Mesenchymal stem cell (in vitro differentiated cells and primary cell): ENCODE results near the gene CETN1.

Source experiments
- DNase-seq: peaks from one replicate; pipeline ENCODE4 v3.0.0-alpha.2; 2013
- H2AFZ ChIP-seq: one replicate; pipeline ENCODE4 v1.6.1; 2013; ENCODE audit warnings: low read depth, mild to moderate bottlenecking, control low read depth, inconsistent platforms, low read length, moderate library complexity
- H2AK5ac ChIP-seq: 2 replicates; pipeline ENCODE4 v1.6.1; 2013; ENCODE audit warnings: low read length, moderate library complexity, mild to moderate bottlenecking, inconsistent platforms; ENCODE audit not compliant: severe bottlenecking
- H2BK120ac ChIP-seq: one replicate; pipeline ENCODE4 v1.6.1; 2013; ENCODE audit warnings: low read depth, mild to moderate bottlenecking, inconsistent platforms, low read length, moderate library complexity
- H2BK12ac ChIP-seq, 2 experiments: one replicate each; pipeline ENCODE4 v1.6.1; 2013; ENCODE audit warnings: inconsistent platforms in 2 of 2, low read length in 2 of 2, mild to moderate bottlenecking in 2 of 2, moderate library complexity in 2 of 2, control low read depth in 1 of 2
- H2BK15ac ChIP-seq: one replicate; pipeline ENCODE4 v1.6.1; 2013; ENCODE audit warnings: mild to moderate bottlenecking, low read depth, inconsistent platforms; ENCODE audit not compliant: poor library complexity, severe bottlenecking
- H2BK5ac ChIP-seq: 2 replicates; pipeline ENCODE4 v1.6.1; 2013; ENCODE audit warnings: low read depth, mild to moderate bottlenecking, low read length, control low read depth, inconsistent platforms; ENCODE audit not compliant: poor library complexity, severe bottlenecking
- H3K14ac ChIP-seq, 2 experiments: one replicate each; pipeline ENCODE4 v1.6.1; 2013; ENCODE audit warnings: inconsistent platforms in 2 of 2, low read length in 2 of 2, control low read depth in 1 of 2, mild to moderate bottlenecking in 1 of 2, moderate library complexity in 1 of 2
- H3K18ac ChIP-seq, 2 experiments: one replicate each; pipeline ENCODE4 v1.6.1; 2013; ENCODE audit warnings: inconsistent platforms in 2 of 2, low read length in 2 of 2, control low read depth in 1 of 2, low read depth in 1 of 2, mild to moderate bottlenecking in 1 of 2
- H3K23ac ChIP-seq, 2 experiments: one replicate each; pipeline ENCODE4 v1.6.1; 2013; ENCODE audit warnings: inconsistent platforms in 2 of 2, low read length in 2 of 2, mild to moderate bottlenecking in 2 of 2, moderate library complexity in 2 of 2, control low read depth in 1 of 2
- H3K27ac ChIP-seq: 2 replicates; pipeline ENCODE4 v1.5.1; 2013; ENCODE audit warnings: mild to moderate bottlenecking, moderate library complexity, low read length, control low read depth, inconsistent platforms; ENCODE audit not compliant: poor library complexity, severe bottlenecking
- H3K27me3 ChIP-seq, 2 experiments: 2 replicates each; pipeline versions ENCODE4 v1.6.1 to v1.7.0; 2013; ENCODE audit warnings: low read length in 2 of 2, mild to moderate bottlenecking in 2 of 2, moderate library complexity in 2 of 2, control low read depth in 1 of 2, inconsistent platforms in 1 of 2; ENCODE audit not compliant: control insufficient read depth in 1 of 2, insufficient read depth in 1 of 2
- H3K36me3 ChIP-seq, 2 experiments: 2 replicates each; pipeline versions ENCODE4 v1.6.1 to v1.7.0; 2013; ENCODE audit warnings: low read length in 2 of 2, control low read depth in 1 of 2, inconsistent platforms in 1 of 2, low read depth in 1 of 2, mild to moderate bottlenecking in 1 of 2; ENCODE audit not compliant: insufficient read depth in 2 of 2, control insufficient read depth in 1 of 2
- H3K4ac ChIP-seq, 2 experiments: one replicate each; pipeline ENCODE4 v1.6.1; 2013; ENCODE audit warnings: inconsistent platforms in 2 of 2, low read length in 2 of 2, mild to moderate bottlenecking in 2 of 2, moderate library complexity in 2 of 2, control low read depth in 1 of 2, low read depth in 1 of 2
- H3K4me1 ChIP-seq: 2 replicates; pipeline ENCODE4 v1.6.1; 2013; ENCODE audit warnings: low read depth, low read length, control low read depth; ENCODE audit not compliant: control insufficient read depth, insufficient read depth
- H3K4me2 ChIP-seq: 2 replicates; pipeline ENCODE4 v1.6.1; 2013; ENCODE audit warnings: low read length, mild to moderate bottlenecking, inconsistent platforms; ENCODE audit not compliant: poor library complexity, severe bottlenecking
- H3K4me3 ChIP-seq, 2 experiments: 2 replicates each; pipeline versions ENCODE4 v1.5.1 to v1.7.0; 2013; ENCODE audit warnings: low read length in 2 of 2, mild to moderate bottlenecking in 2 of 2, control low read depth in 1 of 2, low read depth in 1 of 2; ENCODE audit not compliant: insufficient read depth in 1 of 2
- H3K79me1 ChIP-seq: replicated peaks from 2 replicates; pipeline ENCODE4 v1.6.1; 2013; ENCODE audit warnings: mild to moderate bottlenecking, control low read depth, low read length, inconsistent platforms; ENCODE audit not compliant: poor library complexity, severe bottlenecking
- H3K9ac ChIP-seq: 2 replicates; pipeline ENCODE4 v1.7.0; 2013; ENCODE audit warnings: mild to moderate bottlenecking, low read length, moderate library complexity
- H3K9me3 ChIP-seq: 2 replicates; pipeline ENCODE4 v1.7.0; 2013; ENCODE audit warnings: mild to moderate bottlenecking, low read length; ENCODE audit not compliant: control insufficient read depth
- H4K8ac ChIP-seq: one replicate; pipeline ENCODE4 v1.6.1; 2013; ENCODE audit warnings: inconsistent platforms, mild to moderate bottlenecking, low read length, moderate library complexity
- H4K91ac ChIP-seq: one replicate; pipeline ENCODE4 v1.6.1; 2013; ENCODE audit warnings: mild to moderate bottlenecking, low read length, inconsistent platforms
- WGBS: methylation state at CpG from one replicate; pipeline ENCODE4 v1.1.7; 2013; ENCODE audit warnings: mixed read lengths; 5-methylcytosine and 5-hydroxymethylcytosine counted together

The CETN1 gene

GRCh38 chr18:612156-612555 lies 32.0 kb downstream of the CETN1 start:
- Histone ChIP-seq H3K4me2 (no peak overlapping the region), H2AFZ (no peak overlapping the region), H3K4me1 (peaks cover 4% of the 10 kb centered on the region), H3K18ac (no peak overlapping the region), H3K27me3 (no peaks in the 10 kb centered on the region), H3K9me3 (no peaks in the 10 kb centered on the region), H2BK15ac (no peak overlapping the region), H2BK12ac (no peak overlapping the region), H2BK120ac (no peak overlapping the region), H3K14ac (no peak overlapping the region), H2AK5ac (no peak overlapping the region), H2BK5ac (no peak overlapping the region), H3K36me3 (no peaks in the 10 kb centered on the region), H3K23ac (no peak overlapping the region), H3K79me1 (no peaks in the 10 kb centered on the region), H3K4me3 (no peak overlapping the region), H4K91ac (no peak overlapping the region), H4K8ac (no peak overlapping the region), H3K9ac (no peak overlapping the region), H3K27ac (no peak overlapping the region), H3K4ac (no peak overlapping the region)
- no peak for DNase-seq
- WGBS = 91% methylated on average over 7 of the region's 7 CpGs

GRCh38 chr18:614193-614592 lies 34.0 kb downstream of the CETN1 start:
- no peak overlapping the region for H2BK120ac ChIP-seq
- no peak overlapping the region for H4K8ac ChIP-seq
- no peak overlapping the region for H2AFZ ChIP-seq
- H3K4me1 ChIP-seq = peaks cover 2% of the 10 kb centered on the region
- H2BK15ac ChIP-seq = no peak overlapping the region
- H3K4me2 ChIP-seq = no peak overlapping the region
- no CpG with 5 or more reads among the region's 1 CpG for WGBS
- H3K9me3 ChIP-seq = no peaks in the 10 kb centered on the region
- DNase-seq = no peak
- no peak overlapping the region for H4K91ac ChIP-seq
- H3K36me3 ChIP-seq = no peaks in the 10 kb centered on the region
- H3K9ac ChIP-seq = no peak overlapping the region
- no peak overlapping the region for H2BK5ac ChIP-seq
- no peak overlapping the region for H2AK5ac ChIP-seq
- no peak overlapping the region for H3K4me3 ChIP-seq
- no peak overlapping the region for H3K14ac ChIP-seq
- no peak overlapping the region for H2BK12ac ChIP-seq
- no peak overlapping the region for H3K4ac ChIP-seq
- no peaks in the 10 kb centered on the region for H3K79me1 ChIP-seq
- H3K18ac ChIP-seq = no peak overlapping the region
- no peak overlapping the region for H3K27ac ChIP-seq
- H3K23ac ChIP-seq = no peak overlapping the region
- no peaks in the 10 kb centered on the region for H3K27me3 ChIP-seq

- Histone ChIP-seq H3K9ac (no peak overlapping the region), H3K36me3 (no peaks in the 10 kb centered on the region), H3K18ac (no peak overlapping the region), H3K79me1 (no peaks in the 10 kb centered on the region), H3K23ac (no peak overlapping the region), H2AFZ (no peak overlapping the region), H3K9me3 (no peaks in the 10 kb centered on the region), H2AK5ac (no peak overlapping the region), H4K8ac (no peak overlapping the region), H3K4me3 (no peak overlapping the region), H2BK15ac (no peak overlapping the region), H4K91ac (no peak overlapping the region), H3K4me1 (peaks cover 2% of the 10 kb centered on the region), H2BK120ac (no peak overlapping the region), H3K27ac (no peak overlapping the region), H3K4ac (no peak overlapping the region), H3K14ac (no peak overlapping the region), H2BK5ac (no peak overlapping the region), H3K27me3 (no peaks in the 10 kb centered on the region), H3K4me2 (no peak overlapping the region), H2BK12ac (no peak overlapping the region)
- WGBS = 92% methylated on average over 5 of the region's 5 CpGs
- no peak for DNase-seq
Observed at GRCh38 chr18:615092-615521, 34.9 kb downstream of the CETN1 start.

GRCh38 chr18:615773-616172 lies 35.6 kb downstream of the CETN1 start:
- no peak overlapping the region for H3K27ac ChIP-seq
- DNase-seq = no peak
- peak overlapping the region; percentile 45 for H2AK5ac ChIP-seq
- H3K4ac ChIP-seq = peak overlapping the region in 1 of 2 experiments; percentile 33
- no peak overlapping the region for H2BK5ac ChIP-seq
- H3K9me3 ChIP-seq = no peaks in the 10 kb centered on the region
- H2BK15ac ChIP-seq = no peak overlapping the region
- H3K79me1 ChIP-seq = no peaks in the 10 kb centered on the region
- no peak overlapping the region for H3K23ac ChIP-seq
- H3K36me3 ChIP-seq = no peaks in the 10 kb centered on the region
- H2AFZ ChIP-seq = no peak overlapping the region
- no peaks in the 10 kb centered on the region for H3K27me3 ChIP-seq
- no peak overlapping the region for H4K8ac ChIP-seq
- no peak overlapping the region for H3K4me3 ChIP-seq
- peak overlapping the region; percentile 58 for H3K9ac ChIP-seq
- no peak overlapping the region for H2BK120ac ChIP-seq
- peak overlapping the region in 1 of 2 experiments; percentile 87 for H3K14ac ChIP-seq
- no peak overlapping the region for H3K18ac ChIP-seq
- 84% methylated on average over 4 of the region's 4 CpGs for WGBS
- H4K91ac ChIP-seq = no peak overlapping the region
- H2BK12ac ChIP-seq = no peak overlapping the region
- H3K4me1 ChIP-seq = peaks cover 2% of the 10 kb centered on the region
- H3K4me2 ChIP-seq = peak overlapping the region; percentile 12
